H9 (cell line): Measurements from ENCODE around the gene GALNT2. TPM values are rescaled to one million over a fixed set of nuclear protein-coding genes. Genes with fewer than 3 reads are reported as not detected.

Experiments
- DNase-seq: peaks from one replicate; pipeline ENCODE4 v3.0.0-alpha.2; 2017
- H2AFZ ChIP-seq: one replicate; pipeline ENCODE4 v1.6.1; 2013; ENCODE audit warnings: mild to moderate bottlenecking, low read length, control low read depth, moderate library complexity
- H2AK5ac ChIP-seq: 2 replicates; pipeline ENCODE4 v1.6.1; 2013; ENCODE audit warnings: low read length, control low read depth, mixed read lengths; ENCODE audit not compliant: insufficient read length
- H2BK120ac ChIP-seq: one replicate; pipeline ENCODE4 v1.6.1; 2013; ENCODE audit warnings: low read depth, mild to moderate bottlenecking, low read length, control low read depth, inconsistent platforms; ENCODE audit not compliant: poor library complexity, severe bottlenecking
- H2BK12ac ChIP-seq: 2 replicates; pipeline ENCODE4 v1.6.1; 2013; ENCODE audit warnings: low read length, control low read depth, mixed read lengths, low read depth; ENCODE audit not compliant: insufficient read length
- H2BK15ac ChIP-seq: 2 replicates; pipeline ENCODE4 v1.6.1; 2013; ENCODE audit warnings: low read depth, low read length, control low read depth
- H2BK20ac ChIP-seq: one replicate; pipeline ENCODE4 v1.6.1; 2013; ENCODE audit warnings: low read depth, mild to moderate bottlenecking, low read length, control low read depth, inconsistent platforms; ENCODE audit not compliant: poor library complexity, severe bottlenecking
- H2BK5ac ChIP-seq: 2 replicates; pipeline ENCODE4 v1.6.1; 2013; ENCODE audit warnings: low read length, control low read depth, mixed read lengths; ENCODE audit not compliant: insufficient read length
- H3K14ac ChIP-seq: 2 replicates; pipeline ENCODE4 v1.6.1; 2013; ENCODE audit warnings: low read length, control low read depth; ENCODE audit not compliant: insufficient read depth
- H3K18ac ChIP-seq: 2 replicates; pipeline ENCODE4 v1.6.1; 2013; ENCODE audit warnings: low read depth, mild to moderate bottlenecking, mixed read lengths, low read length, control low read depth; ENCODE audit not compliant: insufficient read length
- H3K23ac ChIP-seq: 2 replicates; pipeline ENCODE4 v1.6.1; 2013; ENCODE audit warnings: low read length, control low read depth, mixed read lengths, low read depth; ENCODE audit not compliant: insufficient read length
- H3K23me2 ChIP-seq: 2 replicates; pipeline ENCODE4 v1.6.1; 2013; ENCODE audit warnings: low read depth, mild to moderate bottlenecking, mixed read lengths, low read length, control low read depth; ENCODE audit not compliant: insufficient read length, poor library complexity, severe bottlenecking
- H3K27ac ChIP-seq: 2 replicates; pipeline ENCODE4 v1.5.1; 2013; ENCODE audit warnings: low read length, control low read depth, mixed read lengths, low read depth; ENCODE audit not compliant: insufficient read length
- H3K27me3 ChIP-seq: 2 replicates; pipeline ENCODE4 v1.6.1; 2013; ENCODE audit warnings: low read length, control low read depth, inconsistent platforms; ENCODE audit not compliant: insufficient read depth
- H3K4ac ChIP-seq: 2 replicates; pipeline ENCODE4 v1.6.1; 2013; ENCODE audit warnings: low read depth, mild to moderate bottlenecking, control low read depth, inconsistent platforms, low read length, moderate library complexity
- H3K4me1 ChIP-seq: 2 replicates; pipeline ENCODE4 v1.6.1; 2013; ENCODE audit warnings: low read length, control low read depth, inconsistent platforms; ENCODE audit not compliant: insufficient read depth
- H3K4me2 ChIP-seq: 2 replicates; pipeline ENCODE4 v1.6.1; 2013; ENCODE audit warnings: low read length, control low read depth, mixed read lengths; ENCODE audit not compliant: insufficient read length, insufficient read depth
- H3K56ac ChIP-seq: 2 replicates; pipeline ENCODE4 v1.6.1; 2013; ENCODE audit warnings: low read depth, mild to moderate bottlenecking, mixed read lengths, low read length, control low read depth; ENCODE audit not compliant: insufficient read length
- H3K79me1 ChIP-seq: 2 replicates; pipeline ENCODE4 v1.6.1; 2013; ENCODE audit warnings: low read depth, mild to moderate bottlenecking, moderate library complexity, low read length, control low read depth, inconsistent platforms; ENCODE audit not compliant: insufficient read depth, poor library complexity, severe bottlenecking
- H3K79me2 ChIP-seq: 2 replicates; pipeline ENCODE4 v1.6.1; 2013; ENCODE audit warnings: low read length, control low read depth, inconsistent platforms; ENCODE audit not compliant: insufficient read depth
- H3K9ac ChIP-seq: 2 replicates; pipeline ENCODE4 v1.6.1; 2013; ENCODE audit warnings: low read length, control low read depth, mixed read lengths; ENCODE audit not compliant: insufficient read length; ENCODE audit errors: extremely low read depth
- H3K9me3 ChIP-seq: one replicate; pipeline ENCODE4 v1.6.1; 2013; ENCODE audit warnings: low read depth, low read length, inconsistent platforms; ENCODE audit not compliant: control insufficient read depth
- H3T11ph ChIP-seq: one replicate; pipeline ENCODE4 v1.6.1; 2013; ENCODE audit warnings: mild to moderate bottlenecking, low read length, control low read depth, inconsistent platforms
- H4K20me1 ChIP-seq: one replicate; pipeline ENCODE4 v1.6.1; 2013; ENCODE audit not compliant: control insufficient read depth, insufficient read length, insufficient read depth
- H4K5ac ChIP-seq: 2 replicates; pipeline ENCODE4 v1.6.1; 2013; ENCODE audit warnings: low read depth, mild to moderate bottlenecking, mixed read lengths, low read length, control low read depth; ENCODE audit not compliant: insufficient read length
- H4K8ac ChIP-seq: replicated peaks from 2 replicates; pipeline ENCODE4 v1.6.1; 2013; ENCODE audit warnings: low read length, control low read depth, mixed read lengths, low read depth; ENCODE audit not compliant: insufficient read length
- H4K91ac ChIP-seq: 2 replicates; pipeline ENCODE4 v1.6.1; 2013; ENCODE audit warnings: low read depth, mild to moderate bottlenecking, moderate library complexity, mixed read lengths, low read length, control low read depth; ENCODE audit not compliant: insufficient read length
- H3K27ac Mint-ChIP-seq, 3 experiments: 2 replicates in 2 of 3; 3 replicates in 1 of 3; pipeline ENCODE4 v1.8.0; 2020 to 2021; ENCODE audit warnings: mixed read lengths in 3 of 3, mild to moderate bottlenecking in 1 of 3, moderate library complexity in 1 of 3
- H3K27me3 Mint-ChIP-seq: 2 replicates; pipeline ENCODE4 v1.8.0; 2021; ENCODE audit warnings: low read depth, mild to moderate bottlenecking, moderate library complexity, mixed read lengths
- H3K36me3 Mint-ChIP-seq, 3 experiments: 2 replicates in 2 of 3; 3 replicates in 1 of 3; pipeline ENCODE4 v1.8.0; 2020 to 2021; ENCODE audit warnings: low read depth in 3 of 3, mixed read lengths in 3 of 3; ENCODE audit not compliant: insufficient read depth in 1 of 3
- H3K4me1 Mint-ChIP-seq, 2 experiments: 2 replicates each; pipeline ENCODE4 v1.8.0; 2020; ENCODE audit warnings: mixed read lengths in 2 of 2
- H3K4me3 Mint-ChIP-seq, 2 experiments: 2 replicates in 1 of 2; 3 replicates in 1 of 2; pipeline ENCODE4 v1.8.0; 2020 to 2021; ENCODE audit warnings: mild to moderate bottlenecking in 2 of 2, mixed read lengths in 2 of 2, moderate library complexity in 1 of 2
- H3K9me3 Mint-ChIP-seq, 2 experiments: 2 replicates in 1 of 2; 3 replicates in 1 of 2; pipeline ENCODE4 v1.8.0; 2020; ENCODE audit warnings: mild to moderate bottlenecking in 2 of 2, mixed read lengths in 2 of 2, moderate library complexity in 1 of 2
- CTCF ChIP-seq: fragments of 200-600 bp; sonication (generic); conservative IDR thresholded peaks from 3 replicates; pipeline ENCODE4 v1.8.0; 2021; ENCODE audit warnings: antibody characterized with exemption, mild to moderate bottlenecking
- WGBS: extraction: QIAGEN DNeasy Blood & Tissue Kit; methylation state at CpG from one replicate; pipeline ENCODE4 v1.1.7; 2013; ENCODE audit warnings: missing lambda C conversion rate, low lambda C conversion rate, mixed read lengths; ENCODE audit not compliant: insufficient read length; ENCODE audit errors: extremely low coverage; 5-methylcytosine and 5-hydroxymethylcytosine counted together
- total RNA-seq: library from RNA; stranded (reverse); gene quantifications from 2 replicates; pipeline ENCODE4 v1.2.1, GENCODE V29; 2021

Gene GALNT2
- total RNA-seq, 1 experiment from 2014 or later, result 57.6 TPM

DNA sequence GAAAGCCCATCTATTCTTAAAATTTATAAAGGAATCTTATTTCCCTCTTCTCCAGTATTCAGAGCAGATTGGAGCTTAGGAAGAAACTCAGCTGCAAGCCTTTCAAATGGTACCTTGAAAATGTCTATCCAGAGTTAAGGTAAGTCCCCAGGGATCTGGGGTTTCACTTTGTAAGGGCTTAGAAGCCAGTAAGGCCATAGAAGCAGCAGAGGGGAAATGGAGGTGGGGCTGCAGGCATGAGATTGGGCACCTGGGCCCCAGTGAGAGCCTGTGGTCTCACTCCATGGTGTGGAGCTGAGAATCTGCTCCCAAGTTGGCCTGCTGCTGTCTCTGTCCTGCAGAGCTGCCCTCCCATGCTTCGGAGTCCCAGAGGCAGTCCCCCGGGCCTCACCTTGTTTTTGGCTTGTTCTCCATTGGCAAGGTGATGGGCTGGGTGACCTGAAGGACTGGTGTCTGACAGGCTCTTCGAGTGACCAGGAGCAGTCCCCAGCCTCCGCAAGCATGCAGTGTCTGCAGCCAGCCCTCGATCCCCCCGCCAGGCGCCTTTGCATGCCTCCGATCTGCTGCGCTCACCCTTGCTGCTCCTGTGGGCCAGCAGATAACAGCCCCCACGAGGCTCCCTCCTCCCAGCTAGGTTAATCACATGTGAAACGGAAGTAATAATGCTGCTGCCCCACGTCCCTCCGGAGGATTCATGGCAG lies 196.0 kb downstream of the GALNT2 start:
- Histone ChIP-seq H2BK20ac (no peak overlapping the region), H4K5ac (no peak overlapping the region), H2BK12ac (no peak overlapping the region), H3K27me3 (no peaks in the 10 kb centered on the region), H3K4me2 (no peak overlapping the region), H3K23ac (no peak overlapping the region), H3K9ac (no peak overlapping the region), H3K79me2 (no peaks in the 10 kb centered on the region), H3K56ac (no peak overlapping the region), H3K9me3 (no peaks in the 10 kb centered on the region), H2BK15ac (no peak overlapping the region), H4K20me1 (no peaks in the 10 kb centered on the region), H3K79me1 (no peaks in the 10 kb centered on the region), H2AFZ (no peak overlapping the region), H3K14ac (no peak overlapping the region), H3K4me1 (no peaks in the 10 kb centered on the region), H3K18ac (no peak overlapping the region), H3T11ph (no peak overlapping the region), H2BK120ac (no peak overlapping the region), H2AK5ac (no peak overlapping the region), H4K8ac (no peak overlapping the region), H3K27ac (no peak overlapping the region), H3K4ac (no peak overlapping the region), H2BK5ac (no peak overlapping the region), H3K23me2 (no peaks in the 10 kb centered on the region), H4K91ac (no peak overlapping the region)
- DNase-seq, result peak; percentile 19
- H3K4me3 Mint-ChIP-seq, result no peak overlapping the region
- H3K27me3 Mint-ChIP-seq, result no peaks in the 10 kb centered on the region; the same call in 1 of the 2 replicates
- peak overlapping the region in 2 of 3 experiments; percentile 23 to 45; a peak in 2 of 7 replicates for H3K27ac Mint-ChIP-seq
- no CpG with 5 or more reads among the region's 13 CpGs for WGBS
- peaks cover 2 to 5% of the 10 kb centered on the region in 2 experiments; a peak in 2 of 5 replicates for H3K9me3 Mint-ChIP-seq
- no peaks in the 10 kb centered on the region for H3K4me1 Mint-ChIP-seq
- peaks cover 27 to 45% (median 42%) of the 10 kb centered on the region in 3 experiments for H3K36me3 Mint-ChIP-seq
- no peak for TF ChIP-seq CTCF
